ENCODE data around the gene NBPF11. TPM values are rescaled to one million over a fixed set of nuclear protein-coding genes. Genes with fewer than 3 reads are reported as not detected.
"Not testable (repeated sequence)": the region's sequence is repeated elsewhere in the genome, so short reads cannot be mapped to it uniquely, and the experiment has no call there.

NBPF11 gene
- total and polyA plus RNA-seq, 4 experiments from 2014 or later: 0.35 to 30.0 (median 16.1) TPM

- H3K36me3 Mint-ChIP-seq; H3K27me3 ChIP-seq (ENCODE audit: insufficient read depth, low read length); H3K4me1 Mint-ChIP-seq; POLR2A ChIA-PET (ENCODE audit: partially characterized antibody); H3K36me3 ChIP-seq (ENCODE audit: insufficient read depth, low read length); H3K9me3 Mint-ChIP-seq; H3K27ac Mint-ChIP-seq; DNase-seq; H3K4me3 ChIP-seq (ENCODE audit: low read length in 2 of 2); H3K9me3 ChIP-seq (ENCODE audit: control insufficient read depth in 1 of 2, low read length in 2 of 2); H3K4me1 ChIP-seq (ENCODE audit: insufficient read depth, low read length); H3K27me3 Mint-ChIP-seq; intact Hi-C loops (cut with micrococcal nuclease); CTCF ChIA-PET (ENCODE audit: partially characterized antibody); H3K4me3 Mint-ChIP-seq; H3K27ac ChIP-seq (ENCODE audit: low read depth, low read length): not testable (repeated sequence)
Measured at GRCh38 chr1:148171995-148172394, 19.9 kb upstream of the NBPF11 start.

- Mint-ChIP-seq H3K4me1 (peaks cover 0 to 3% (median 1%) of the 10 kb centered on the region in 4 donors), H3K9me3 (no peaks in the 10 kb centered on the region), H3K27ac (no peak overlapping the region), H3K4me3 (no peak overlapping the region), H3K27me3 (peaks cover 0 to 9% of the 10 kb centered on the region in 2 donors), H3K36me3 (no peaks in the 10 kb centered on the region)
- intact Hi-C loops (cut with micrococcal nuclease): no loop called here
- CTCF ChIA-PET (ENCODE audit: partially characterized antibody): no interaction called here
- Histone ChIP-seq H3K36me3 (ENCODE audit: insufficient read depth, low read length) (no peaks in the 10 kb centered on the region), H3K4me3 (ENCODE audit: low read length in 2 of 2) (no peak overlapping the region), H3K27me3 (ENCODE audit: insufficient read depth, low read length) (no peaks in the 10 kb centered on the region), H3K27ac (ENCODE audit: low read depth, low read length) (no peak overlapping the region), H3K9me3 (ENCODE audit: control insufficient read depth in 1 of 2, low read length in 2 of 2) (no peaks in the 10 kb centered on the region), H3K4me1 (ENCODE audit: insufficient read depth, low read length) (no peaks in the 10 kb centered on the region)
- POLR2A ChIA-PET (ENCODE audit: partially characterized antibody): no interaction called here
- no peak for DNase-seq
Measured at GRCh38 chr1:148166558-148167492, 14.7 kb upstream of the NBPF11 start.

DNA sequence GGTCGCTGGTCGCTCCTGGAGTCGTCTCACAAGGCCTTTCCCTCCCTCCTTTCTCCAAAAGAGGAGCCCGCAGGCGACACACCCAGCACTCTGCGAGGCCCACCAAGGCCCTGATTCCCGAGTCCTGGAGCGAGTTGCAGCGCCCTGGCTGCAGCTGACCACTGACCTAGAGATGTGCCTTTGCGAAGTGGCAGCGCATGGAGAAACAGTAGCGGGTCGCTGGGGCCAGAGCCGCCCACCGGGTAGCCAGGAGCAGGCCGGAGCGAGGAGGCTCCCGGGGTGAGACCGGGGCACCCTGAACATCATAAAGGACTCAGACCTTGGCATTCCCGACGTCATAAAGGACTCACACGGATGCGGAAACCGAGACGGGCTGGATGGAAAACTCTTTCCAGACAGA, 10.3 kb upstream of the NBPF11 start:
- Mint-ChIP-seq H3K36me3 (no peaks in the 10 kb centered on the region), H3K4me1 (peaks cover 2 to 6% (median 5%) of the 10 kb centered on the region in 4 donors), H3K4me3 (no peak overlapping the region), H3K27me3 (peaks cover 13 to 17% of the 10 kb centered on the region in 2 donors), H3K27ac (no peak overlapping the region), H3K9me3 (no peaks in the 10 kb centered on the region)
- Histone ChIP-seq H3K27me3 (ENCODE audit: insufficient read depth, low read length) (no peaks in the 10 kb centered on the region), H3K4me1 (ENCODE audit: insufficient read depth, low read length) (no peaks in the 10 kb centered on the region), H3K27ac (ENCODE audit: low read depth, low read length) (no peak overlapping the region), H3K4me3 (ENCODE audit: low read length in 2 of 2) (no peak overlapping the region), H3K9me3 (ENCODE audit: control insufficient read depth in 1 of 2, low read length in 2 of 2) (no peaks in the 10 kb centered on the region), H3K36me3 (ENCODE audit: insufficient read depth, low read length) (no peaks in the 10 kb centered on the region)
- no peak for DNase-seq
- ChIA-PET CTCF (ENCODE audit: partially characterized antibody) (no interaction called here), POLR2A (ENCODE audit: partially characterized antibody) (no interaction called here)
- intact Hi-C loops (cut with micrococcal nuclease): no loop called here

- Histone ChIP-seq H3K36me3 (ENCODE audit: insufficient read depth, low read length) (no peaks in the 10 kb centered on the region), H3K27ac (ENCODE audit: low read depth, low read length) (no peak overlapping the region), H3K9me3 (ENCODE audit: control insufficient read depth in 1 of 2, low read length in 2 of 2) (no peaks in the 10 kb centered on the region), H3K4me3 (ENCODE audit: low read length in 2 of 2) (no peak overlapping the region), H3K27me3 (ENCODE audit: insufficient read depth, low read length) (no peaks in the 10 kb centered on the region), H3K4me1 (ENCODE audit: insufficient read depth, low read length) (no peaks in the 10 kb centered on the region)
- Mint-ChIP-seq H3K27me3 (peaks cover 13% of the 10 kb centered on the region in 2 donors), H3K4me1 (peaks cover 0 to 6% (median 4%) of the 10 kb centered on the region in 4 donors), H3K4me3 (no peak overlapping the region), H3K27ac (no peak overlapping the region), H3K9me3 (no peaks in the 10 kb centered on the region), H3K36me3 (no peaks in the 10 kb centered on the region)
- ChIA-PET POLR2A (ENCODE audit: partially characterized antibody) (no interaction called here), CTCF (ENCODE audit: partially characterized antibody) (no interaction called here)
- intact Hi-C loops (cut with micrococcal nuclease): no loop called here
- no peak for DNase-seq
Measured at GRCh38 chr1:148161053-148161901, 9.2 kb upstream of the NBPF11 start.

- no peak for DNase-seq
- no peak overlapping the region for H3K27ac ChIP-seq (ENCODE audit: low read depth, low read length)
- no peaks in the 10 kb centered on the region for H3K9me3 Mint-ChIP-seq
- CTCF ChIA-PET (ENCODE audit: partially characterized antibody): no interaction called here
- H3K4me1 Mint-ChIP-seq: peaks cover 0 to 14% (median 5%) of the 10 kb centered on the region in 4 donors
- no peak overlapping the region for H3K27ac Mint-ChIP-seq
- H3K36me3 Mint-ChIP-seq: no peaks in the 10 kb centered on the region
- H3K4me3 Mint-ChIP-seq: no peak overlapping the region
- intact Hi-C loops (cut with micrococcal nuclease): no loop called here
- H3K4me3 ChIP-seq (ENCODE audit: low read length in 2 of 2): no peak overlapping the region
- H3K4me1 ChIP-seq (ENCODE audit: insufficient read depth, low read length): no peaks in the 10 kb centered on the region
- no peaks in the 10 kb centered on the region for H3K9me3 ChIP-seq (ENCODE audit: control insufficient read depth in 1 of 2, low read length in 2 of 2)
- H3K27me3 Mint-ChIP-seq: peaks cover 13 to 16% of the 10 kb centered on the region in 2 donors
- no peaks in the 10 kb centered on the region for H3K36me3 ChIP-seq (ENCODE audit: insufficient read depth, low read length)
- POLR2A ChIA-PET (ENCODE audit: partially characterized antibody): no interaction called here
- H3K27me3 ChIP-seq (ENCODE audit: insufficient read depth, low read length): no peaks in the 10 kb centered on the region
Measured at GRCh38 chr1:148160343-148161052, 8.4 kb upstream of the NBPF11 start.

- Mint-ChIP-seq H3K27ac (no peak overlapping the region), H3K9me3 (no peaks in the 10 kb centered on the region), H3K4me3 (no peak overlapping the region), H3K4me1 (peaks cover 0 to 16% (median 7%) of the 10 kb centered on the region in 4 donors), H3K27me3 (peaks cover 13 to 17% of the 10 kb centered on the region in 2 donors), H3K36me3 (no peaks in the 10 kb centered on the region)
- DNase-seq: no peak
- Histone ChIP-seq H3K36me3 (ENCODE audit: insufficient read depth, low read length) (no peaks in the 10 kb centered on the region), H3K27me3 (ENCODE audit: insufficient read depth, low read length) (no peaks in the 10 kb centered on the region), H3K4me1 (ENCODE audit: insufficient read depth, low read length) (no peaks in the 10 kb centered on the region), H3K9me3 (ENCODE audit: control insufficient read depth in 1 of 2, low read length in 2 of 2) (no peaks in the 10 kb centered on the region), H3K4me3 (ENCODE audit: low read length in 2 of 2) (no peak overlapping the region), H3K27ac (ENCODE audit: low read depth, low read length) (no peak overlapping the region)
- ChIA-PET CTCF (ENCODE audit: partially characterized antibody) (no interaction called here), POLR2A (ENCODE audit: partially characterized antibody) (no interaction called here)
- intact Hi-C loops (cut with micrococcal nuclease): no loop called here
Measured at GRCh38 chr1:148160048-148160342, 7.9 kb upstream of the NBPF11 start.
